HG03066 (cell line): ENCODE measurements around the gene ATP1A4.

Experiments
- ATAC-seq: cut with Tn5 transposase; IDR thresholded peaks from one replicate; pipeline ENCODE4 v1.9.1; 2021; ENCODE audit warnings: low read depth; ENCODE audit not compliant: unreplicated experiment

ATP1A4 gene

GRCh38 chr1:160139840-160140239 lies 11.6 kb upstream of the ATP1A4 start:
- ATAC-seq, result no peak

GRCh38 chr1:160143695-160144094 lies 7.7 kb upstream of the ATP1A4 start:
- no peak for ATAC-seq

DNA sequence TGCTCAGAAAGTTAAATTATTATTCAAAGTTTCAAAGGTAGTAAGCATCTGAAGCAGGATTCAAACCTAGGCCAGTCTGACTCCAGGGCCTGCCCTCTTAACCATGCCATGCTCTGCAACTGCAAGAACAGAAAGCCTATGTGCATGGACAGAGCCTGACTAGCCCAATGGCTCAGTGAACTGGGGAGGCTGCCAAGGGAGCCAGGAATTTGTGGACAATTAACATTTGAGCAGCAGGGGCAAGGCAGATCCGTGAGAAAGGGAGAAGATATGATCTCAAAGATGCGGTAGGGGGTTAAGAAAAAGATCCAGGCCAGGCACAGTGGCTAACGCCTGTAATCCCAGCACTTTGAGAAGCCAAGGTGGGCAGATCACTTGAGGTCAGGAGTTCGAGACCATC lies 6.5 kb upstream of the ATP1A4 start:
- ATAC-seq, result no peak

GRCh38 chr1:160146107-160146506 lies 5.3 kb upstream of the ATP1A4 start:
- ATAC-seq, result no peak

DNA sequence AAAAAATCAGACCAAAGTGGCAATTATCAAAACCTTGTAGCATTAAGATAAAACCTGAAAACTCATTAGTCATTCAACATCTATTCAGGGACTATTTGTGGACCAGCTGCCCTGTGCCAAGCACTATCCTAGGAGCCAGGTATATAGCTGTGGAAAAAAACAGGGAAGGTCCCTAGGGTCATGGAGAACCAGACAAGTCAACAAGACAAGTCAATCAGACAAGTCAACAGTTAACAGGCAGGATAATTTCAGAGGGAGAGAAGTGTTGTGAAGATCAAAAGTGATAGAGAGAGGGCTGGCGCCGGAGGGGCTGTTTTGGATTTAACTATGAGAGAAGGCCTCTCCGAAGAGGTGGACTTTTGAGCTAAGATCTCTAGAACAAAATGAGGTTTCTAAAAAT lies 3.3 kb upstream of the ATP1A4 start:
- no peak for ATAC-seq

GRCh38 chr1:160149233-160149632 lies 2.2 kb upstream of the ATP1A4 start:
- ATAC-seq, result no peak

GRCh38 chr1:160149716-160150115 lies 1.7 kb upstream of the ATP1A4 start:
- no peak for ATAC-seq

GRCh38 chr1:160154790-160155189 lies 3.4 kb downstream of the ATP1A4 start:
- no peak for ATAC-seq

- ATAC-seq, result no peak
Measured at GRCh38 chr1:160156361-160156760, 5.0 kb downstream of the ATP1A4 start.

DNA sequence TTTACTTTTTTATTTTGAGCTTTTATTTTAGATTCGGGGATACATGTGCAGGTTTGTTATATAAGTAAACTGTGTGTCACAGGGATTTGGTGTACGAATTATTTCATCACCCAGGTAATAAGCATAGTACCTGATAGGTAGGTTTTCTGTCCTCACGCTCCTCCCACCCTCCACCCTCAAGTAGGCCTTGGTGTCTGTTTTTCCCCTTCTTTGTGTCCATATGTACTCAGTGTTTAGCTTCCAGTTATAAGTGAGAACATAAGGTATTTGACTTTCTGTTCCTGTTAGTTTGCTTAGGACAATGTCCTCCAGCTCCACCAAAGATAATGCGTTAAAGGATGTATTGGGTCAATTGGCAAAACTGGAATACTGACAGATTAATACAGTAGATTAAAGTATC lies 5.8 kb downstream of the ATP1A4 start:
- ATAC-seq, result no peak

DNA sequence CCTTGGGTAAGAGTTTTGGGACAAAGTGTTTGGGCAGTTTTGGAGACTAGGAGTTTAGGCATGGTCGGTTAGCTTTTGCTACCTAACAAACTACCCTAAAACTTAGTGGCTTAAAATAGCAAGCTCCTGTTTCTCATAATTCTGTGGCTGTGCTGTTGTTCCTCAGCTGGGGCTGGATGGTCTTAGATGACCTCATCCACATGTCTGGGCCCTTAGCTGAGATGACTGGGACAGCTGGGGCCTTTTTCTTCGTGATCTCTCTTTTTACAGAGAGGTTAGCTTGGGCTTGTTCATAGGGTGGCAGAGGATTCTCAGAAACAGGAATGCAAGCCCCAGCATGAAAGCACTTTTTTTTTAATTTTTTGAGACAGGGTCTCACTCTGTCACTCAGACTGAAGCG lies 6.6 kb downstream of the ATP1A4 start:
- no peak for ATAC-seq

- ATAC-seq, result no peak
Measured at GRCh38 chr1:160158534-160158933, 7.1 kb downstream of the ATP1A4 start.

GRCh38 chr1:160159846-160160245 lies 8.4 kb downstream of the ATP1A4 start:
- ATAC-seq, result no peak

DNA sequence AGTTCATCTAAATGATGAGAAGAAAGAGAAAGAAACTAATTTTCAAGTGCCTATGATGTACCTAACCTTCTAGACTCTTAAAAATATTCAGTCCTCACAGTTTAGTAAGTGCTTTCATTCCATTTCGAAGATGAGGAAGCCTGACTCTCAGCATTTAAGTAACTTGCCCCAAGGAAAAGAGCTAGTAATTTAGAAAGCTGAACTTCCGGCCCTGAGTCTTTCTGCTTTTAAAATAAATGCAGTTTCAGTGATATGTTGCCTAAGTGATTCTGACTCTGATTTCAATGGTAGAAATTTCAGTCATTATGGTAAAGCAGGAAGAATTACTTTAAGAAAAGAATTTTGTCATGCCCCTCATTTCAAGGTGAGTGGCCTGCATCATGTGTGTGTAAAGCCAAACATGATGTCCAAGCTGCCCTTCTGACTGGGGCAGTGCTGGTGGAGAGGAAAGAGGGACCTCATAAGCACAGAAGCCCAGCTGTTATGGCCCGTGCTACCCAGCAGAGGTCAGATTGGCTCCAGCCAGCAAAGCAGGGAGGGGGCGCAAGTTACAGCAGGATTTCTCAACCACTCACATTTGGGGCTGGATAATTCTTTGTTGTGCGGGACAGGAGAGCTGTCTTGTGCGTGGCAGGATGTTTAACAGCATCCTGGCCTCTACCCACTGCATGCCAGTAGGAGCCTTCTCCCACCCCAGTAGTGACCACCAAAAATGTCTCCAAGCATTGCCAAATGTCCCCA lies 10.7 kb downstream of the ATP1A4 start:
- ATAC-seq, result no peak

- no peak for ATAC-seq
Measured at GRCh38 chr1:160162931-160163330, 11.5 kb downstream of the ATP1A4 start.

DNA sequence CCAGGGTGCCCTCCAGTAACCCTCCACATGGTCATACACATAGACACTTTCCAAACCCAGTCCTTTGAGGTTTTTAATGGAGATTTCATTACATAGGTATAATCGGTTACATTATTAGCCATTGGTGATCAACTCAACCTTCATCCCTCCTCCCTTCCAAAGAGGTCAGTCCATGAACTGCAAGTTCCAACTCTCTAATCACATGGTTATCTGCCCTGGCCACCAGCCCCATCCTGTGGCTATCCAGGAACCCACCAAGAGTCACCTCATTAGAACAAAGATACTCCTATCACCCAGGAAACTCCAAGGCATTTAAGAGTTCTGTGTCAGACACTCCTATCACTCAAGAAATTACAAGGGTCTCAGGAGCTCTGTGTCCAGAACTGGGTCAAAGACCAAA lies 12.2 kb downstream of the ATP1A4 start:
- ATAC-seq, result no peak

DNA sequence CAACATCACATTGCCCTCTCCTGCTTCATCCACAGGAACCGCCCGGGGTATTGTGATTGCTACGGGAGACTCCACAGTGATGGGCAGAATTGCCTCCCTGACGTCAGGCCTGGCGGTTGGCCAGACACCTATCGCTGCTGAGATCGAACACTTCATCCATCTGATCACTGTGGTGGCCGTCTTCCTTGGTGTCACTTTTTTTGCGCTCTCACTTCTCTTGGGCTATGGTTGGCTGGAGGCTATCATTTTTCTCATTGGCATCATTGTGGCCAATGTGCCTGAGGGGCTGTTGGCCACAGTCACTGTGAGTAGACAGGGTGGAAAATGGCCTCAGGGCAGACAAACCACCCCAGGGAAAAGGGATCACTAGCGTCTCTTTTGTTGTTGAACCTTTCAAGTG lies 12.7 kb downstream of the ATP1A4 start:
- no peak for ATAC-seq

- no peak for ATAC-seq
Measured at GRCh38 chr1:160166166-160166868, 14.9 kb downstream of the ATP1A4 start.

DNA sequence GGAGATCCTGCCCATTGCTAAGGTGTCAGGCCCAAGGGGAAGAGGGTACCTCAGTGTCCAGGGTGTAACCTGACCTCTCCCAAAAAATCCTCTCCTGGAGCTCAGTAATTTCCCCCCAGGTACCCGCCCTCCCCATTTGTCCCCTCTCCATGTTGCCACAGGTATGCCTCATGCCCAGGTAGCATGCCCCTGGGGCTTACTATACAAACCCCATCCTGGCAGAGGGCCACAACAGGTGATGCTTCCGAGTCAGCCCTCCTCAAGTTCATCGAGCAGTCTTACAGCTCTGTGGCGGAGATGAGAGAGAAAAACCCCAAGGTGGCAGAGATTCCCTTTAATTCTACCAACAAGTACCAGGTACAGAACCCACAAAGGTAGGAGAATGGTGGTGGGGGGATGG lies 15.7 kb downstream of the ATP1A4 start:
- ATAC-seq, result no peak

- no peak for ATAC-seq
Measured at GRCh38 chr1:160167580-160167979, 16.2 kb downstream of the ATP1A4 start.

DNA sequence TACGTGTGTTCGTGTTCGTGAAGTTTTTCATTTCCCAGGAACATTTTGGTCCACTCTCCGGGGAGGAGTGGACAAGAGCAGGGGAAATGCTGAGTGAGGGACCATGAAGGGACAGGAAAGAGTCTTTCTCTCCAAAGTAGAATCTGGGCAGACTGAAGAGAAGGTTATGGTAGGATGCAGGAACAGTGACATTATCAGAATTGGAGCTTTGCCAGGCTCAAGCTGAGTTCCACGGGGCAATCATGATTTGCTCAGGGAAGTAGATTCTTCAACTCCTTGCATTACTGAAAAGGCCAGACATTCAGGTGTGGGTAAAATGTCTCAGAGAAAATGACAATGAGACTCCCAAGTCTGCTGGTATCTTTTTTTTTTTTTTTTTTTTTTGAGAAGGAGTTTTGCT lies 16.6 kb downstream of the ATP1A4 start:
- no peak for ATAC-seq

DNA sequence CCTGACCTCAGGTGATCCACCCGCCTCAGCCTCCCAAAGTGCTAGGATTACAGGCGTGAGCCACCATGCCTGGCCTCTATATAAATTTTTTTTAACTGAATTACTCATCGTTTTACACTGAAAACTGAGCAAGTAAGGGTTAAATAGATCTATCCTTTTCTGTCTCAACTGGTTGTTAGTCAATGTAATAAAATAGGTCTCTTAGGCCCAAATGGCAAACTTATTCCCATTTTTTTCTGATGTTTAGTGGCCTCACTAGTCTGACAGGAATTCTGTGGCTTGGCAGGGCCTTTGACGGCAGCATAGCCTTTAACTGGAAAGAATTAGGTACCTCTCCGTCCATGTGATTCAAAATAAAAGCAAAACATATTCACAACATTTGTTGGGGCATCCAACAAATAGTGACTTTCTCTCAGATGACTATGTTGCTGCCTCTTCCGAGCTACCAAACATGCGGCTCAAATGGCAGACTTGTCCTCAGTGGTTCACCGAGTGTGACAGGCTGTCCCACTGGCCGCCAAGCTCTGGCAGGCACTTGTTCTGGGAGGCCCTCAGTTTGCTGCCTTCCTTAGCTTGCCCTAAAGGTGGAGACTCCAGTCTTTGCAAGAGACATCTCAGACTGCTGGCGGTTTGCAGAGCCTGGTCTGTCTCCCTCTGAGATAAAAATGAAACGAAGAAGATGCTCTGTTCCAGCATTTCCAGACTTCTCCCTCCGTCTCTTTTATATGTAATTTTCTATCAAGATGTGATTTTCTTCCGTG lies 17.4 kb downstream of the ATP1A4 start:
- ATAC-seq, result no peak
